HuH-7.5 (cell line): Measurements from ENCODE around the gene APPBP2.
"Not testable (repeated sequence)": the region's sequence is repeated elsewhere in the genome, so short reads cannot be mapped to it uniquely, and the experiment has no call there.

Experiments
- DNase-seq: peaks from one replicate; pipeline ENCODE4 v3.0.0; 2011; ENCODE audit warnings: low spot score

The APPBP2 gene

DNA sequence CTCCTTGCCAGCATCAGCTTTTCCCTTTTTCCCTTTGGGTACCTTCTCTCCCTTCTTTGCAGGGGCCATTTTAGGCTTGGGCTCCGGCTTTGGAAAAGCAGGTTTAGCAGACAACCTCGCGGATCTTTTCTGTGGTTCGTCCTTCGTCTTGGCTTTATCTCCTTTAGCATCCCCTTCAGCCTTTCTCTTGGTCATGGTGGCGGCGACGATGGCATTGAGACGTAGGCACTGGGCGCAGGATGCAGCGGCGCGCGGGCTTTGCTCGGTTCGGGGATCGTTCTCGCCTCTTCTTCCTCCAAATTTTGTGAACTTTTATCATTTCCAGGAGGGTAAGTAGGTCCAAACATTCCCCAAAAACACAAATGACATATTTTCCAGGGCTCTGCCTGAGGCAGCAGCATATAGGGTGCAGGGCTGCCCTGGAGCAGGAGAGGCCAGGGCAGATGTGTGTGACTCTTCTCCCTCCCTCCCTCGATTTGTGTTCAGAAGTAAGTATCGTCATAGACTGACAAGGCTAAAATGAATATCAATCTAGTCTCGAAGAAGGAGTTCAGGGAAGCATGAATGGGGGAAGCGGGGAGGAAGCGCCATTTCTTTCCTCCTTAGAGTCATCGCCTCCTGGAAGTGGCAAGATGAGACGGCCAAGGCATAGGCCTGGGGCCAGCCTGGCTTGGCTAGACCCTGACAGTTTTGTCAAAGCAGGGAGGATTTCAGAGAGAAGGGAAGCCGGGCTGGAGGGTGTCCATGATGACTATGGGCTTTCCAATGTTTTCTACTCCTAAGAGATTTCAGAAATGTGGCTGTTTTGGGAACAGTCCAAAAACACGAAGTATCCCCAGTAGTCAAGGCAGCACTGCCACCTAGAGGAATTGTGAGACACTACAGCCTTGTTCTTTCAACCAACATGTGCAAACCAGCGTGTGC, 90.5 kb downstream of the APPBP2 start:
- DNase-seq: peak; percentile 97

DNA sequence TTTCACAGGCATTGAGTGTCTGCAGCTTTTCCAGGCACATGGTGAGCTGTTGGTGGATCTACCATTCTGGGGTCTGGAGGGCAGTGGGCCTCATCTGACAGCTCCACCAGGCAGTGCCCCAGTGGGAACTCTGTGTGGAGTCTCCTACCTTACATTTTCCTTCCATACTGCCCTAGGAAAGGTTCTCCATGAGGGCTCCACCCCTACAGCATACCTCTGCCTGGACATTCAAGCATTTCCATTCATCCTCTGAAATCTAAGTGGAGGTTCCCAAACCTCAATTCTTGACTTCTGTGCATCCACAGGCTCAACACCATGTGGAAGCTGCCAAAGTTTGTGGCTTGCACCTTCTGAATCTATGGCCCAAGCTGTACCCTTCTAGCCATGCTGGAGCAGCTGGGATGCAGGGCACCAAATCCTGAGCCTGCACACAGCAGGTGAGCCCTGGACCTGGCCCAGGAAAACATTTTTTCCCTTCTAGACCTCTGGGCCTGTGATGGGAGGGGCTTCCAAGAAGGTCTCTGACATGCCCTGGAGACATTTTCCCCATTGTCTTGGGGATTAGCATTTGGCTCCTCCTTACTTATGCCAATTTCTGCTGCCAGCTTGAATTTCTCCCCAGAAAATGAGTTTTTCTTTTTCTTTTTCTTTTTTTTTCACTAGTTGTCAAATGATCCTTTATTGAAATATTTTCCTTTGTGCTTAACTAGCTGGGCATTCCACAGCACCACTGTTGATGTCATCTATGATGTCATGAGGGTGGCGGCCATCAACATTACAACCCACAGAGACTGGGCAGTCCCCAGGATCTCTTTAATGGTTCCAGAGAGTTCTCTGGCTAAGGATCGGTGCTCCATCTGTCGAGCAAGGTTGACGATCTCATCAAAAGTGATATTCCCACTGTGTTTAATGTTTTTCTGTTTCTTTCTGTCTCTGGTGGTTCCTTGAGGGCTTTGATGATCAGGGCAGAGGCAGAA, 92.7 kb downstream of the APPBP2 start:
- DNase-seq: not testable (repeated sequence)

DNA sequence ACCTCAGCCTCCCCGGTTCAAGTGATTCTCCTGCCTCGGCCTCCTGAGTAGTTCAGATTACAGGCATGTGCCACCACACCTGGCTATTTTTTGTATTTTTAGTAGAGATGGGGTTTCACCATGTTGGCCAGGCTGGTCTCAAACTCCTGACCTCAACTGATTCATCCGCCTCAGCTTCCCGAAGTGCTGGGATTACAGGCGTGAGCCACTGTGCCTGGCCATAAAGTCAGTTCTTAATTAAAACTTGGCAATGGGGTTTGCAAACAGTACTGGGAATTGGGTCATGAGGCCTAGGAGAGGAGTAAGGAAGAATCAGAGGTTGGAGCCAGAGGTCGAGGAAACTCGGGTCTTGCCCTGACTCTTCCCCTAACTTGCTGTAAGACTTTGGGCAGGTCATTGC, 95.5 kb downstream of the APPBP2 start:
- DNase-seq: not testable (repeated sequence)

DNA sequence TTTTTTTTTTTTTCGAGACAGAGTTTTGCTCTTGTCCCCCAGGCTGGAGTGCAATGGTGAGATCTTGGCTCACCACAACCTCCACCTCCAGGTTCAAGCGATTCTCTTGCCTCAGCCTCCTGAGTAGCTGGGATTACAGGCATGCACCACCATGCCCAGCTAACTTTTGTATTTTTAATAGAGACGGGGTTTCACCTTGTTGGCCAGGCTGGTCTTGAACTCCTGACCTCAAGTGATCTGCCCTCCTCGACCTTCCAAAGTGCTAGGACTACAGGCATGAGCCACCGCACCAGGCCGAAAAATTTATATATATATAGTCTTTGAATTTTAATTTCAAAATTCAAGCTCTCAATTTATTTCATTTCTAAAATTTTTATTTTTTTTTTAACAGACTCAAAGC, 97.6 kb downstream of the APPBP2 start:
- not testable (repeated sequence) for DNase-seq

DNA sequence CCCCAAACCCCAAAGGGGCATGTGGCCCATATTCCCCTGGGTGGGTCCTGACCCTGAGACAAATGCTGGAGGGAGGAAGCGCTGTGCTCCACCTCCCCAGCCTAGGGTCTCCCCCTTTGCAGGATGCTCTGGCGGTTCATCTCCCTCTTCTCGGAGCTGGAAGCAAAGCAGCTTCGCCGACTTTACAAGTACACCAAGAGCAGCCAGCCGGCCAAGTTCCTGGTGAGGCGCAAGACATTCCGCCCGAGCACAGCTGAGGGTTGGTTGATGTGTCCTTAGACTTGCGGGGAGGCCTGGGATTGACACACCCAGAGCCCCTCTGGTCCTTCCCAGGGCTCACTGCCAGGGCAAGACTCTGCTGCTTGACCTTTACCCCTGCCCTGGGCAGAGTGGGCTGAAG, 99.4 kb downstream of the APPBP2 start:
- no peak for DNase-seq

DNA sequence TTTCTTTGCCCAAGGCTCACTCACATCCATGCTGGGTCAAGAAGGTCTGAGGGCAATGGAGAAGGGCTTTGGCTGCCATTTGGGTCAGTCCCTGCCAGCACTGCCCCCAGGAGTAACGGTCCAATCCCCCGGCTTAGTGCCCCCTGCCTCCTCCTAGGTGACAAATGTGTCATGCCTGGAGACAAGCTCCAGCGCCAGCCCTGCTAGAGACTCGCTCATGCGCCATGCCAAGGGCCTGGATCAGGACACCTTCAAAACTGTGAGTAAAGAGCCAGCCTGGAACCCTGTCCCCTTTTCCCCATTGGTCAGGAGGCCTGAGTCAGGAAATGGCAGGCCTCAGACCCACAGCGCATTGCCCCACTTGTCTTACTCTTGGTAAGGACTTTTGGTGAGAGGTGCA, 100.4 kb downstream of the APPBP2 start:
- no peak for DNase-seq

DNA sequence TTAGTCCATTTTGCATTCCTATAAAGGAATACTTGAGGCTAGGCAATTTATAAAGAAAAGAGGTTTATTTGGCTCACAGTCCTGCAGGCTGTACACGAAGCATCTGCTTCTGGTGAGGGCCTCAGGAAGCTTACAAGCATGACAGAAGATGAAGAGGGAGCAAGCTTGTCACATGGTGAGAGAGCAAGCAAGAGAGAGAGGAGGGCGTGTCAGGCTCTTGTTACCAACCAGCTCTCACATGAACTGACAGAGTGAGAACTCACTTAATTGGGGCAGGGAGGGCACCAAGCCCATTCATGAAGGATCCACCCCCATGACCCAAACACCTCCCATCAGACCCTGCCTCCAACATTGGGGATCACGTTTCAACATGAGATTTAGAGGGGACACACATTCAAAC, 102.2 kb downstream of the APPBP2 start:
- DNase-seq: no peak

DNA sequence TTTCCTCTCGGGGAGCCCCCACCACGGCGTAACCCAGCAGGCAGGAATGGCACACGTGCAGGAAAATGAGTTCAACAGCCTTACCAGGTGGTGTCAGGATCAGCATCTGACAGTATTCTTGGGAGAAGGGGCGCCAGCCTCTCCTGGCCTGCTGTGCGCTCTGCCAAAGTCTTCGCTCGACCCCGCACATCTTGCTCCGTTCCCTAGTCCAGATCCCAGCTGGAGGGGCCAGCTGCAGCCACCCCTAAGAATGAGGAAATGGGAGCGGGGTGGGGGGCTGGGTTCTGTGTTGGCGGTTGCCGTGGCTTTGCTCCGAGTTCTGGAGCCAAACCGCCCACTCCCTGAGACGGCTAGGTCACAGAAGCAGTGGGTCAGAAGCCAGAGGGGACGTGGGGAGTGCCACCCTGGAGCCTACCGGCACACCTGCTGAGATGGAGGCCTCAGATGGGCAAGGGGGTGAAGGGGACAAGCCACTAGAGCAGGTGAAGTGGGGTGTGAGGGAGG, 103.8 kb downstream of the APPBP2 start, which contains the start of gene CHCT1:
TSS of gene CHCT1 (plus strand) at position 328 of the 504 bp plus-strand sequence. CDS start at position 432, 104 bp downstream.
- DNase-seq: no peak

DNA sequence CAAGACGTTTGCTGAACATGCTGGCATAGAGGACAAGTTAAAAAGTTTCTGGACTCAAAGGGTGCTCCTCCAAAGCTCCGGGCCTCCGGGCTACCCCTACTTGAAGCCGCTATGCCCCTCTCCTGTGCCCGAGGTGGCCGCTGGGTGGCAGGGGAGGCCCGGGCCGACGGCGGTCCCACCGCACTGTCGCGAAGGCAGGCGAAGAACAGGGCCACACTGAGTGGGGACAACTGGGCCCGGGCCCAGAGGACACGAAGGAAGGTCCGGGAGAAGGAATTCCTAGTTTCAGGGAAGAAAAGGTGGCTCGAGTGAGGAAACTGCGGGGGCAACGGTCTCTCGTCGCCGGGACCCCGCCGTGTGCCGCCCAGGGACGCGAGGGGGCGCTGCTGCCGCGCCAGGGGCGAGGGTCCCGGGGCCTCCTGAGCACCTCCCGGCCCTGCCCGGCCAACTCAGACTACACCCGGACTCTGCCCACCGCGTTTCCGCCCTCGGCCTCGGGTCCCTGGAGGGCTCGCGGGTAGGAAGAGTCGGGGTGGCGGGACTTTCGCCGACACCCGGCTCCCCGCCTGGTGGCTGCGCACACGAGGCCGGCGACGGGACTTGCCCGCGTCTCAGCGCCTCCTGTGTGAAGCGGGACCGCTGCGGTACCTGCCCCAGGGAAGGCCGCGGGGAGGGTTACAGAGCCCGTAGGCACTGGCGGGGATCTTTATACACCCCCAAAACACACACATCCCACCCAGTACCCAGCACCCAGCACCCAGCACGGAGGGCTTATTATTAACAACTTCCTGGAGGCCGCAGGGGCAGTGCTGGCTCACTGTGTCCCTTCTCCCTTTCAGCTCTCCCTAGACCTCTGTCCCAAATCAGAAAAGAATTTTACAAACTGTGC, 104.5 kb downstream of the APPBP2 start:
- peak; percentile 80 for DNase-seq

DNA sequence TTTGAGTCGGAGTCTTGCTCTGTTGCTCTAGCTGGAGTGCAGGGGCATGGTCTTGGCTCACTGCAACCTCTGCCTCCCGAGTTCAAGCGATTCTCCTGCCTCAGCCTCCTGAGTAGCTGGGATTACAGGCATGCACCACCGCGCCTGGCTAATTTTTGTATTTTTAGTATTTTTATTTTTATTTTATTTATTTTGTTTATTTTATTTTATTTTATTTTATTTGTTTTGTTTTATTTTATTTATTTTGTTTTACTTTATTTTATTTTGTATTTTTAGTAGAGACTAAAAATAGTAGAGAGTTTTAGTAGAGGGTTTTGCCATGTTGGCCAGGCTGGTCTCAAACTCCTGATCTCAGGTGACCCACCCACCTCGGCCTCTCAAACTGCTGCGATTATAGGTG, 106.2 kb downstream of the APPBP2 start:
- DNase-seq: not testable (repeated sequence)

DNA sequence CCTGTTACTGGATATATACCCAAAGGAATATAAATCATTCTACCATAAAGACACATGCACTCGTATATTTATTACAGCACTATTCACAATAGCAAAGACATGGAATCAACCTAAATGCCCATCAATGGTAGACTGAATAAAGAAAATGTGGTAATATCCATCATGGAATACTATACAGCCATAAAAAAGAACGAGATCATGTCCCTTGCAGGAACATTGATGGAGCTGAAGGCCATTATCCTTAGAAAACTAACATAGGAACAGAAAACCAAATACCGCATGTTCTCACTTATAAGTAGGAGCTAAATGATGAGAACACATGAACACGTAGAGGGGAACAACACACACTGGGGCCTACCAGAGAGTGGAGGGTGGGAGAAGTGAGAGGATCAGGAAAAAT, 107.0 kb downstream of the APPBP2 start:
- DNase-seq: not testable (repeated sequence)

DNA sequence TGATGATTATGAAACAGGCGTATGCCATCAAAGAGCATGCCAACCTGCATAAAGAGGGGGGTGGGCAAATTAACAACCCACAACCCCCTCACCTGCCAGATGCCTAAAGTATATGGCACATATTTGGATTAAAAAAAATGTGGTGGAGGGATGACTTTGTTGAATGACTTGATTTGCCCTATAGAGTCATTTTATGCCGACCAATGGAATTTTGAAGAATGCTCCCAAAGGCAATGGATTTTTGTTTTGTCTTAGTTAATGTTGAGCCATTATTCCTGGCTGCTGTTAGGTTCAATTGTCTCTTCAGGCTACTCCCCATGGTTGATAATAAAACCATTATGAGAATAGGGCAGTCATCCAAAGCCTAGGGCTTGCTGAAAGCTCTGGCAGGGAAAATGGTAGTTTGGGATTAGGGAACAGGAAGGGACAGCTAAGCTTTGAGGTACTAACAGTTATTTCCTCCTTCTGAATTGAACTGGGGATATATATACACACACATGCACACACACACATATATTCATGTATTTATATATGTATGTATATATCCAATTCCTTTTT, 109.6 kb downstream of the APPBP2 start:
- no peak for DNase-seq

DNA sequence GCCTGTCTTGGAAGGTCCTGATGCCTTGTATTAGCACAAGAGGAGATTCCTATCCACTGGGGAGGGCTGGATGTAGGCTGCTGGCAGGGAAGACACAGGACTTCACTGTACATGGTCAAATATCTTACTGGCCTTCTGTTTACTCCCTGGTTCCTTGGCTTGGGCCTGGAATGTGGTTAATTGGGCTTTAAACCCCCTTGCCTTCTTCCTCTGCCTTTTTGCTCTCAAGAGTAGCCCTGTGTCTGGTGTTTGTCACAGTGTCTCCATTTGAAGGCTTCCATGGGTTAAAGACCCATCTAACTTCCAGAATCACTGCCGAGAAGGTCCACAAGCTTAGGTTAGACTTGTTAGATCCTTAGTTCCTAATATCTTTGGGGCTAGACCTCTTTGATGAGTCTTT, 110.9 kb downstream of the APPBP2 start:
- DNase-seq: no peak

DNA sequence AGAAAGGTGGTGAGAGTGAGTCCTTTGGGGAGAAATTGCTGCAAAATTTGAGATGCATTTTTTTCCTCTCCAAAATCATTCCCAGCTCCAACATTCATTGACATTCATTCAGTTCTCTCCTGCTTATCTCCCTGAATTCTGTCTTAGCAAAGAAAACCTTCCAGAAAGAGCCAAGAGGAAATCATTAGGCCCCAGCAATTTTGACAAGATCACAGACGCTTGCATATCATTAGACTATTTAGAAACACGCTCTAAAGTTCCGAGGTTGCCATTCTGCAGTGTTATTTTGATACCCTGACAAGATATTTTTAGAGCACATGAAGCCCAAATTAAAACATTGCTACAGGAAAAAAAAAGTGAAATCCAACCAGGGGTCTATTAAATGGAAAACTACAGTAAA, 113.3 kb downstream of the APPBP2 start:
- DNase-seq: no peak

DNA sequence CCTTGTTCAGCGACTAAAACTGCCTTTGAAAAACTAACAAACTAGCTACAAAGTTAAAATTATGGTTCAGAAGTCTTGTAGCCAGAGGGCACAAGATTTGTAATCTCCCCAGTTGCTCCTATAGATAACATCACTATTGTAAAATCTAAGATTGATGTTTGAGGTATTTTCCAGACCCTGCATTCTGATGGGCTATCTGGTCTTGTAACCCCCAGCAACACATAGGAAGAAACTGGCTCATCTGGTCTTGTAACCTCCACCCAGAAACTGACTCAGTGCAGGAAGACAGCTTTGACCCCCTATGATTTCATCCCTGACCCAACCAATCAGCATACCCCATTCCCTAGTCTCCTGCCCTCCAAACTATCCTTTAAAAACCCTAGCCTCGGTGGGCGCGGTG, 116.0 kb downstream of the APPBP2 start:
- DNase-seq: no peak

DNA sequence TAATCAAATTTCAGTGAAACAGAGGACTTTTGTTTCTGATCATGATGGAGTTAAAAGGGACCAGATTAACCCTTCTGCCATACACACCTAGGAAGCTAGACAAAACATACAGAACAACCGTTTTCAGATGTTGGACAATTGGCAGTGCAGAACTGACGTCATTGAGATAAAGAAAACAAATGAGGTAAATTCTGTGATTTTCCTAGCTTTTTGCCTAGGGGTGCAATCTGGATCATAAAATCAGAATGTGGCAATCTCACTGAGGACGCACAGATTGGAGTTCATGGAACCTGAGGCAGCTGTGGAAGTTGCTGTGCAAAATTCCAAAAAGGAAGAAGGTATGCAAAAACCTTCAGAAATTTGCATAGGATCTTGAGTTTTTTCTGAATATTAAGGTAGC, 119.2 kb downstream of the APPBP2 start:
- no peak for DNase-seq

DNA sequence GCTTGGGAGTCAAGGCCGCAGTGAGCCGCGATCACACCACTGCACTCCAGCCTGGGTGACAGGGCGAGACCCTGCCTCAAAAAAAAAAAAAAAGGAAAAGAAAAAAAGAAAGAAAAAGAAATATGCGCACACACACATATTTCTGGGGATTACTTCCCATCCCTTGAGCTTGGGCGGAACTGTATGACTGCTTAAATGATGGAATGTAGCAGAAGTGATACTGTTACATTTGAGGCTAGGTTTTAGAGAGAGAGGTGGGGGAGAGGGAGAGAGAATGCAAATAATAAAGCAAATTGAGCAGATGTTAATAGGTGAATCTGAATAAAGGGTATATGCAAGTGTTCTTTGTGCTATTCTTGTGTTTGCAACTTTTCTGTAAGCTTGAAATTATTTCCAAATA, 122.1 kb downstream of the APPBP2 start:
- DNase-seq: no peak

DNA sequence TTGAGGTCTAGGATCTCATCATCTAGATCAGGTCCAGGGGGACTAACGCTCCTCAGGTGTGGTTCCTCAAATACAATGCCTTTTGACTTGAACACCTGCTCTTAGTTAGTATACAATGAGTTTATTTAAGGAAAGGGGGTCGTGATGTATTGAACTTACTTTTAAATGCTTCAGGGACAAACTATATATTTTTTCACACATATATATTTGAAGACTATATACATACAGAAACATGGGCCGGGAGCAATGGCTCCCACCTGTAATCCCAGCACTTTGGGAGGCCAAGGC, 122.6 kb downstream of the APPBP2 start:
- DNase-seq: no peak

DNA sequence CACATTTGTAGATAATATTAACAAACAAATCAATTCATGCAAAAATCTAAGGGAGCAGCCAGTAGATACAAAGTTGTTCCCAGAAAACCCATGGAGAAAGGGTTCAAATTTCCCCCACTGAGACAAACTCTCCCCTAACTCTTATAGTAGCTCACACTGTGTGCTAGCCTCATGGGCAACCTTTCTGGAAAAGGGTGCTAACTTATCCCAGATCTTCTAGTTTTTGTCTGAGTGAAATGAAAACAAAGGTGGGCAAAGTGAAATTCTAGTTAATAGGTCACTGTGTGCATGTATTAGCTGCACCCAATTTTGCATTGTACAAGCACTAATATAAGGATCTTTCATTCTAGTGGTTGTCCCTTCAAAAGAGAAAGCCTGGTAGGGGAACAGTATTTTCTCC, 124.2 kb downstream of the APPBP2 start:
- DNase-seq: no peak

DNA sequence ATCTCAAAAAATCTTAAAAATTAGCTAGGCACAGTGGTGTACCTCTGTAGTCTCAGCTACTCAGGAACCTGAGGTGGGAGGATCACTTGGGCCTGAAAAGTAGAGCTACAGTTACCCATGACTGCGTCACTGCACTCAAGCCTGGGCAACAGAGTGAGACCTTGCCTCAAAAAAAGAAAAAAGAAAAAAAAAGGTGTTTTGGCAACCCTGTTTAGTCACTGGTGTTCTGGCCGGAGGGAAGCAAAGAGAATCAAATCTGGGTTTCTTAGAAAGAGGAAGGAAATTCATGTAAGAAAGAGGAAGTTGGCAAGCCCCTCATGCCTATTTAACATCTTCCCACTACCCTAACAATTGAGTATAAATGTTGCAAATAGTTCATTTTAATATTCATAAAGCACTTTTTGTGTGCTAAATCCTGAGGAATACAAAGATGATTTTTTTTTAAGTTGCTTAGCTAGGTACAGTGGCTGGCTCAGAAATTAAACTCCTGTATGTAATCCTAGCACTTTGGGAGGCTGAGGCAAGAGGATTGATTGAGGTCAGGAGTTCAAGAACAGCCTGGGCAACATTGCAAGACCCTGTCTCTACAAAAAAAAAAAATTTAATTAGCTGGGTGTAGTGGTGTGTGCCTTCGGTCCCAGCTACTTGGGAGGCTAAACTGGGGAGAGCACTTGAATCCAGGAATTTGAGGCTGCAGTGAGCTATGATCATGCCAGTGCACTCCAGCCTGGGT, 127.6 kb downstream of the APPBP2 start:
- no peak for DNase-seq

DNA sequence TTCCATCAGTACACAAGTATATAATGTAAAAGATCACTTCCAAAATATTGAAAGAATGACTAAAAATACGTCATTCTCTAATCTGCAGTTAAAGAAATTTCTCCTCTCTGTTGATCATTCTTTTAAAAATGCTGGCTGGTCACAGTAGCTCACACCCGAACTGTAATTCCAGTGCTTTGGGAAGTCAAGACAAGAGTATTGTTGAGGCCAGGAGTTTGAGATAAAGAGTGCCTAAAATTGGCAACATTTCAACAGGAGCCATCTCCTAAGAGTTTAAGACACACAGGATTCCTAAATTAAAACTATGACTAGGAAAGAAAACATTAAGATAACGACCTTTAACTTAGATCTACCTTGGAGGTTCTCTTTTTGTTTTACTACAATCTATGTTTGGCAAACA, 129.6 kb downstream of the APPBP2 start:
- no peak for DNase-seq
